HUES48 (cell line): ENCODE results near the gene SELENOO.
"Not testable (repeated sequence)": the region's sequence is repeated elsewhere in the genome, so short reads cannot be mapped to it uniquely, and the experiment has no call there.

Source experiments
- H3K27ac ChIP-seq: one replicate; pipeline ENCODE4 v1.7.0; 2013; ENCODE audit warnings: low read depth, low read length, inconsistent platforms
- H3K27me3 ChIP-seq: 2 replicates; pipeline ENCODE4 v1.6.1; 2013; ENCODE audit warnings: mild to moderate bottlenecking, low read length; ENCODE audit not compliant: control insufficient read depth, insufficient read depth
- H3K36me3 ChIP-seq: 2 replicates; pipeline ENCODE4 v1.6.1; 2013; ENCODE audit warnings: low read length; ENCODE audit not compliant: control insufficient read depth, insufficient read depth
- H3K4me1 ChIP-seq: 2 replicates; pipeline ENCODE4 v1.6.1; 2013; ENCODE audit warnings: mild to moderate bottlenecking, low read length; ENCODE audit not compliant: control insufficient read depth, insufficient read depth
- H3K4me3 ChIP-seq: 2 replicates; pipeline ENCODE4 v1.5.1; 2013; ENCODE audit warnings: mild to moderate bottlenecking, low read depth, low read length
- H3K9ac ChIP-seq: 2 replicates; pipeline ENCODE4 v1.6.1; 2013; ENCODE audit warnings: mild to moderate bottlenecking, low read depth, low read length, moderate library complexity
- H3K9me3 ChIP-seq: 2 replicates; pipeline ENCODE4 v1.6.1; 2013; ENCODE audit warnings: low read length; ENCODE audit not compliant: control insufficient read depth, insufficient read depth

Gene SELENOO

DNA sequence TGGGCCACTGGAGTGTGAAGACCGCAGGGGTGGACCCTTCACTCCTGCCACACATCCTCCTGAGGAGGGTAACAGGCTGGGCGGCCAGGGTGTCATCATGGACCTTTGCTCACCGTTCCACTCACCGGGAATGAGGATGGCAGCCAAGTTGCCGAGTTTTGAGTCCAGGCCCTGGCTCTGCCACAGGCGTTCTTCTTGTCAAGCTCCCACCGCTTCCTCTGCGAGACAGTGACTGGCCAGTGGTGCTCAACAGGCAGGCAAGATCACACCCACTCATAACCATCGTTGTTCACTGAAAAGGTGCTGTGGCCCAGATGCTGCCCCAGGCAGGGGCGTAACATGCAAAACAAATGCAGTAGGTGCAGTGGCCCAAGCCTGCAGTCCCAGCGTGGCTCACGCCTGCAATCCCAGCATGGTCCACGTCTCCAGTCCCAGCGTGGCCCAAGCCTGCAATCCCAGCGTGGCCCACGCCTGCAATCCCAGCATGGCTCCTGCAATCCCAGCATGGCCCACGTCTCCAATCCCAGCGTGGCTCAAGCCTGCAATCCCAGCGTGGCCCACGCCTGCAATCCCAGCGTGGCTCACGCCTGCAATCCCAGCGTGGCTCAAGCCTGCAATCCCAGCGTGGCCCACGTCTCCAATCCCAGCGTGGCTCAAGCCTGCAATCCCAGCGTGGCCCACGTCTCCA lies 35.2 kb upstream of the SELENOO start:
- Histone ChIP-seq H3K27ac (no peak overlapping the region), H3K36me3 (no peaks in the 10 kb centered on the region), H3K27me3 (peaks cover 11% of the 10 kb centered on the region), H3K4me3 (no peak overlapping the region), H3K9me3 (no peaks in the 10 kb centered on the region), H3K4me1 (no peaks in the 10 kb centered on the region), H3K9ac (no peak overlapping the region)

DNA sequence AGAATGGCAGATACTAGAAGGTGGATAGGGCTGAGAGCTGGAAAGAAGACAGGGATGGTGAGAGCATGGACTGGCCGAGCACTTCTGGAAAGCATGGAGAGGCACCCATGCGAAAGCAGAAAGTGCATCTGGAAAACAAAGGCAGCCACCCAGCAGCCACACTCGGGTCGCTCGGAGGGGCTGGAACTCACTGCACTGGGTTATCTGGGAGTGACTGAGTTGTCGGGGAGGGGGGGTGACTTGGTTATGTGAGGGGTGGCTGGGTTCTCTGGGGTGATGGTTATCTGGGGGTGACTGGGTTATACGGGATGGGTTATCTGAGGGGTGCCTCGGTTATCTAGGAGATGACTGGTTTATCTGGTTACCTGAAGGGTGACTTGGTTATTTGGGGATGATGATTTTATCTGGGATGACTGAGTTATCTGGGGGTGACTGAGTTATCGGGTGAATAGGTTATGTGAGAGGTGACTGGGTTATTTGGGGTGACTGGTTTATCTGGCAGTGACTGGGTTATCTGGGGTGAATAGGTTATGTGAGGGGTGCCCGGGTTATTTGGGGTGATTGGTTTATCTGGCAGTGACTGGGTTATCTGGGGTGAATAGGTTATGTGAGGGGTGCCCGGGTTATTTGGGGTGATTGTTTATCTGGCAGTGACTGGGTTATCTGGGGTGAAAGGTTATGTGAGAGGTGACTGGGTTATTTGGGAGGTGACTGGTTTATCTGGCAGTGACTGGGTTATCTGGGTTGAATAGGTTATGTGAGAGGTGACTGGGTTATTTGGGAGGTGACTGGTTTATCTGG lies 32.9 kb upstream of the SELENOO start:
- Histone ChIP-seq H3K4me3 (no peak overlapping the region), H3K9me3 (no peaks in the 10 kb centered on the region)

DNA sequence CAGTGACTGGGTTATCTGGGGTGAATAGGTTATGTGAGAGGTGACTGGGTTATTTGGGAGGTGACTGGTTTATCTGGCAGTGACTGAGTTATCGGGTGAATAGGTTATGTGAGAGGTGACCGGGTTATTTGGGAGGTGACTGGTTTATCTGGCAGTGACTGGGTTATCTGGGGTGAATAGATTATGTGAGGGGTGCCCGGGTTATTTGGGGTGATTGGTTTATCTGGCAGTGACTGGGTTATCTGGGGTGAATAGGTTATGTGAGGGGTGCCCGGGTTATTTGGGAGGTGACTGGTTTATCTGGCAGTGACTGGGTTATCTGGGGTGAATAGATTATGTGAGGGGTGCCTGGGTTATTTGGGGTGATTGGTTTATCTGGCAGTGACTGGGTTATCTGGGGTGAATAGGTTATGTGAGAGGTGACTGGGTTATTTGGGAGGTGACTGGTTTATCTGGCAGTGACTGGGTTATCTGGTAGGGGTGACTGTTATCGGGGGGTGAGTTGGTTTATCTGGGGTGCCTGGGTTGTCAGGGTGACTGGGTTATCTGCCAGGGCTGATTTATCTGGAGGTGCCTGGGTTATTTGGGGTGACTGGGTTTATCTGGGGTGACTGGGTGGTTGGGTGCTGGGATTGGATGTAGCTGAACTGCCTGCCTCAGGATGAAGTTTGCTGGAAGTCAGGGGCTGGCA lies 32.2 kb upstream of the SELENOO start:
- H3K4me1 ChIP-seq, H3K9me3 ChIP-seq, H3K27ac ChIP-seq, H3K9ac ChIP-seq, H3K36me3 ChIP-seq, H3K4me3 ChIP-seq: not testable (repeated sequence)
- H3K27me3 ChIP-seq = peaks cover 21% of the 10 kb centered on the region

More for the DNA sequence above, 32.9 kb upstream of the SELENOO start:
- H3K27ac ChIP-seq = no peak overlapping the region
- no peak overlapping the region for H3K9ac ChIP-seq
- peaks cover 21% of the 10 kb centered on the region for H3K27me3 ChIP-seq
- H3K4me1 ChIP-seq = no peaks in the 10 kb centered on the region
- H3K36me3 ChIP-seq = no peaks in the 10 kb centered on the region

DNA sequence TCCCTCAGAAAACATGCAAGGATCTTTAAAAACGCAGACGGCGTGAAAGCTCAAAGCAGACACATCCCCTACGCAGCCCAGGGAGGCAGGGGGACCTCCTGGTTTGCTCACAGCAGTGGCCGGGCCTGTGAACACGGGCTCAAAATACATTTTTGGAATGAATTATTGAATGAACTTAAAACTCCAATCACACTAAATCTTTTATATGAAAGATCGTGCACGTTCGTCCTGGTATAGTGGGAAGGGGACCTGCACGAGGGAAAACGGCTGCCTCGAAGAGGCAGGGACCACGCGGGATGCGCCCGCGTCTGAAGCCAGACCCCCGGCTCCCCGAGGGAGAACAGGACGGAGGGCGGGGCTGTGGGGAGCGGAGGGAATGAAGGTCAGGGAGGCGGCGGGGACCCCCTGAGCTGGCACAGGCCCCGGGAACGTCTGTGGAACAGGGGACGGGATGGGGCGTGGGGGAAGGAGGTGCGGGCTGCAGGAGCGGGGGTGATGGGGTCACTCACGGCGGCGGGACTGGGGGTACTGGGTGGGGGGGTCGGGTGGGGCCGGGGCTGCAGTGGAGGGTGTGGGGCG lies 31.5 kb upstream of the SELENOO start:
- no peak overlapping the region for H3K27ac ChIP-seq
- H3K36me3 ChIP-seq = no peaks in the 10 kb centered on the region
- H3K9me3 ChIP-seq = no peaks in the 10 kb centered on the region
- H3K4me1 ChIP-seq = no peaks in the 10 kb centered on the region
- no peak overlapping the region for H3K9ac ChIP-seq
- peaks cover 21% of the 10 kb centered on the region for H3K27me3 ChIP-seq
- H3K4me3 ChIP-seq = peak overlapping the region; percentile 55; the same call in 1 of the 2 replicates

DNA sequence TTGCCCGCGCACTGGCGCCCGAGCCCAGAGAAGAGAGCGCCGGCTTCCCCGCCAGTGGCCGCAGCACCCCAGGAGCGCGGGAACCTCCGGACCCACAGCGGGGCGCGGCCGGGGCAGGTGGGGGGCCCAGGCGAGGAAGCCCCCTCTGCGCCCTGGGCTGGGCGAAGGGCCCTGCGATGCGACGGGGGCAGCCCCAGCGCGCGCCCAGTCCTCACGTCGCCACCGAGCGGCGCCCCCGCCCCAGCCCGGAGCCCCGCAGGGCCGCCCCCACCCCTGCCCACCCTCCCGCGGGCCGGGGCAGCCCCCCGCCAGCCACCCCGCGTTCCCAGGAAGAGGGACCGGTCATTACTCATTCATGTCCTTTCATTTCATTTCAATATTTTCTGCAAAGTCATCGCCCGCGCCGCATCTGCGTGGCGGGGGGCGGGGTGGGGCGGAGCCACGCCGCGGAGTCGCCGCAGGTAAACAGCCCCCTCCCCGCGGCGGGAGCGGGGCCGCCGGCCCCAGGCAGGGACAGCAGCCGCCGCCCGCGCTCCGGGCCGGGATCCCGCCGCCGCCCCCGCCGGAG lies 31.0 kb upstream of the SELENOO start:
- Histone ChIP-seq H3K27me3 (peaks cover 21% of the 10 kb centered on the region), H3K27ac (no peak overlapping the region), H3K4me3 (peak overlapping the region; percentile 55; the same call in 1 of the 2 replicates)

DNA sequence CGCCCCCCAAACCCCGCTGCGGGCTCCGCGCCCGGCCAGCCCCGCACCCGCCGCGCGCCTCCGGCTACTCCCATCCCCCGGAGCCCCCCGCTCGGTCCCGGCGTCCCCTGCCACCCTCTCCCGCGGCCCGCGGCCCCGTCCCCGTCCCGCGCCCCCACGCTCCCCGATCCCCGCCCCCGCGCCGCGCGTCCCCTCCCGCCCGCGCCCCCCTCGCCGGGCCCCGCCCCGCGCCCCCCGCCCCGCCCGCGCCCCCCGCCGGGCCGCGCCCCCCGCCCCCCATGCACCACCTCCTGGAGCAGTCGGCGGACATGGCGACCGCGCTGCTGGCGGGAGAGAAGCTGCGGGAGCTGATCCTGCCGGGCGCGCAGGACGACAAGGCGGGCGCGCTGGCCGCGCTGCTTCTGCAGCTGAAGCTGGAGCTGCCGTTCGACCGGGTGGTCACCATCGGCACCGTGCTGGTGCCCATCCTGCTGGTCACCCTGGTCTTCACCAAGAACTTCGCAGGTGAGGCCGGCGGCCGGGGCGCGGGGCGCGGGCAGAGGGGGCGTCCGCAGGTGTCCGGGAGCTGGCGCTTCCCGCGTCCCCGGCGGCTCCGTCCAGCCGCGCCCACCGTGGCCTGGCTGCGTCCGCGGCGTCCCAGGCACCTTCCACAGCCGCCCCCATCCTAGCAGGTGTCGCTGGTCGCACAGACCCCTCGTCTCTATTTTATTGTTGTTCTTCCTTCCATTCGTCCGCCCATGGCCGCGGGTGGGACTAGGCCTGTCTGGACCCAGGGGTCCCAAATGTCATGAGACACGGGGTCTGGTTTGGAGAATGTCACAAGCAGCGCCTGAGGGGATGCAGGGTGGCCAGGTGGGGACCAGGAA lies 30.1 kb upstream of the SELENOO start, which contains the start of gene PANX2:
TSS of gene PANX2 (plus strand) at position 279 of the 866 bp plus-strand sequence. CDS start at position 279, 0 bp downstream.
- Histone ChIP-seq H3K4me3 (peak within 1 kb of the TSS; percentile 70), H3K27ac (no peak within 1 kb of the TSS), H3K9ac (no peak within 1 kb of the TSS), H3K36me3 (no peaks in the 10 kb centered on the region), H3K27me3 (peaks cover 21% of the 10 kb centered on the region), H3K9me3 (no peaks in the 10 kb centered on the region), H3K4me1 (no peaks in the 10 kb centered on the region)

More for the DNA sequence above, 31.0 kb upstream of the SELENOO start:
- Histone ChIP-seq H3K36me3 (no peaks in the 10 kb centered on the region), H3K9ac (no peak overlapping the region), H3K9me3 (no peaks in the 10 kb centered on the region), H3K4me1 (no peaks in the 10 kb centered on the region)

DNA sequence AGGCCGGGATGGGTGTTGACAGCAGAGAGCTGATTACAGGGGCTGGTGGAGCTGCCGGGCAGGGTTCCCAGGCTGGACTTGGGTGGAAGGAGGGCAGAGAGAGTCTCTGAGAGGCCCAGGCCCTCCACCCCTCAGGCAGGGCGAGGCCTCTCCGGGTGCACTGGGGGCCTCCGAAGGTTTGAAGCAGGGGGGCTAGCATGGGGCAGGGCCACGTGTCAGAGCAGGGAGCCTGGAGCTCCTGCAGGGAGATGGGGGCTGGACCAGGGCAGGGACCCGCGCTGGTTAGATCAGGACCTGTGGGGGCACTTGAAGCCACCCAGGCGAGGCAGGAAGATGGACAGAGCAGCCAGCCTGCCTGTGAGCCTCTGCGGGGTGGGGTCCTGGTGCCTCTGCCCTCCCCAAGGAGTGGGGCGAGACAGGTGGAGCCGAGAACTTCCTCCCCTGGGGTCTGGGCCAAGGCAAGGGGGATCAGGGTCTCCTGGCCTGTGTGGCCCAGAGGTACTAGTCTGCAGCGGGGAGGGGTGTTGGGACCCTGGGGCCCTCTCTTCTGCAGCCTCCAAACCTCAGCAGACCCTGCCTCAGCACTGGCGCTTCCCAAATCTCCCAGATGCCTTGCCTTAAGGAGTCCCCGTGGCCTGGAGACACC lies 29.4 kb upstream of the SELENOO start:
- Histone ChIP-seq H3K27ac (no peak overlapping the region), H3K36me3 (no peaks in the 10 kb centered on the region), H3K27me3 (peaks cover 21% of the 10 kb centered on the region), H3K4me3 (peak overlapping the region; percentile 70; the same call in 1 of the 2 replicates), H3K4me1 (no peaks in the 10 kb centered on the region), H3K9ac (no peak overlapping the region), H3K9me3 (no peaks in the 10 kb centered on the region)

DNA sequence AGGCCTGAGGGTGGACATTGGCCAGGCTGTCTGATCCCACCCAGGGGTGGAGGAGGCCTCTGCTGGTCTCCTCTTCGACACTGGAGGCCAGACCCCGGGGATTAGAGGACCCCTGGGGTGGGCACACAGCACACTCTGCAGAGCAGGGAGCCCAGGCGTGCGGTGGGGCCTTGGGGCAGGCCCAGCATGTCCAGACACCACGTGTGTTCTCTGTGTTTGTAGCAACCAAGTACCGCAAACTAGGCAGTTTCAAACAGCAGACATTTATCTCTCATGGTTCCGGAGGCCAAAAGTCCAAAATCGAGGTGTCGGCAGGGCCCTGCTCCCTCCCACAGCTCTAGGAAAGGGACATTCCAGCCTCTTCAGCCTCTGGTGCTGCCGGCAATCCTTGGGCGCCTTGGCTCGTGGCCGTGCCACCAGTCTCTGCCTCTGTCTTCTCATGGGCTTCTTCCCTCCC lies 28.8 kb upstream of the SELENOO start:
- no peak overlapping the region for H3K27ac ChIP-seq
- no peak overlapping the region for H3K9ac ChIP-seq
- H3K27me3 ChIP-seq = peaks cover 21% of the 10 kb centered on the region
- H3K9me3 ChIP-seq = no peaks in the 10 kb centered on the region
- H3K36me3 ChIP-seq = no peaks in the 10 kb centered on the region
- H3K4me3 ChIP-seq = no peak overlapping the region
- H3K4me1 ChIP-seq = no peaks in the 10 kb centered on the region

DNA sequence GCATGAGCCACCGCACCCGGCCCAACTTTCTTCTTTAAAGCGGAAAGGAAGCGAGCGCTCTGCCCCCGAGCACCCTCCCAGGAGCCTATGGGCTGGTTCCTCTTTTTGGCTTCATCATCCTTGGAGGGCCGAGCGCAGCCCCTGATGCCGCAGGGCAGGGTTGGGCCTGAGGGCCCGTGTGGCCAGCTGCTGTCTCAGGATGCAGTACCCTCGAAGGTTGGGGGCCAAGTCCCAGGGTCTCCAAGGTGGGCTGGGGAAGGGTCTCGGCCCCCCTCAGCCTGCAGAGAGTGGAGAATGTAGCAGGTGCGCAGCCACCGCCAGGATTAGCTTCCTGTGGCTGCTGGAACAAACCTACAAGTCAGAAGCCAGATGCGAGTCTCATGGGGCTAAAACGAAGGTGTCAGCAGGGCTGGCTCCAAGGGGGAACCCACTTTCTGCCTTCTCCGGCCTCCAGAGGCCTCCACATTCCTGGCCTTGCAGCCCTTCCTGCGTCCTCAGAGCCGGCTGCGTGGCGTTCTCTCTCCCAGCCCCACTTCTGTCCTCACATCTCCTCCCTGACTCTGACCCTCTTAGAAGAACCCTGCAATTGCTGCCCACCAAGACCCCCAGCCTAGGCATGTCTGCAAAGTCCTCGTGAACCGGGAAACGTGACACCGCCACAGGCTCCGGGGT lies 27.4 kb upstream of the SELENOO start:
- Histone ChIP-seq H3K27ac (no peak overlapping the region), H3K36me3 (no peaks in the 10 kb centered on the region), H3K27me3 (peaks cover 20% of the 10 kb centered on the region), H3K4me1 (no peaks in the 10 kb centered on the region), H3K9ac (no peak overlapping the region), H3K4me3 (no peak overlapping the region), H3K9me3 (no peaks in the 10 kb centered on the region)
